GM21528 (cell line): Measurements from ENCODE around the gene BMP7.
"Not testable (repeated sequence)": the region's sequence is repeated elsewhere in the genome, so short reads cannot be mapped to it uniquely, and the experiment has no call there.

Source experiments
- ATAC-seq: cut with Tn5 transposase; IDR thresholded peaks from one replicate; pipeline ENCODE4 v1.9.1; 2021; ENCODE audit warnings: mild to moderate bottlenecking, moderate library complexity; ENCODE audit not compliant: unreplicated experiment, low FRiP score

BMP7 gene

DNA sequence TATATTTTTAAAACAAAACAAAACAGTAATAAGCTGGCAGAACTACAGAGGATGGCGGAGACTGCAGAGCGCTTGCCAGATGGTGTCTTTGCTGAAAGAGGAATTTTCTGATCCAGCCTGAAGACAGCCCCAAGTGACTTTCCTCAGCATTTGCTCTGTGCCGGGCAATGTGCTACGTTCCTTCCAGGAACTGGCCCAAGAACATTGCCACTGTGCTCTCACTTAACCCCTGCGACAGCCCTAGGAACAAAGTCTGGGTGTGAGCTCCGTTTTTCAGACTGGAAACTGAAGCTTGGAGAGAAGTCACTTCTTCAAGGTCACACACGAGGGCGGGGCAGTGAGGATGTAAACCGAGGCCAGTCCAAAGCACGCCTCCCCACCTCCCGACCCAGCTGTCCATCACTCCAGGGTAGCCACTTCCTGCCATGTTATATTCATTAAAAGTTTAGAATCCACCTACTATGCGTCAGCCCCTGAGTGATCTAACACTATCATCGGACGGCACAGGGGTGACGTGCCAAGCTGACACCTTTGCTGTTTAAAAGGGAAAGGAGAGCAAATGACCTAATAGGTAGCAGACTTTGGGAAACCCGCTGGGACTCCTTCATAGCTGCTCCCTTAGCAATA is 22.3 kb upstream of the BMP7 start:
- no peak for ATAC-seq

DNA sequence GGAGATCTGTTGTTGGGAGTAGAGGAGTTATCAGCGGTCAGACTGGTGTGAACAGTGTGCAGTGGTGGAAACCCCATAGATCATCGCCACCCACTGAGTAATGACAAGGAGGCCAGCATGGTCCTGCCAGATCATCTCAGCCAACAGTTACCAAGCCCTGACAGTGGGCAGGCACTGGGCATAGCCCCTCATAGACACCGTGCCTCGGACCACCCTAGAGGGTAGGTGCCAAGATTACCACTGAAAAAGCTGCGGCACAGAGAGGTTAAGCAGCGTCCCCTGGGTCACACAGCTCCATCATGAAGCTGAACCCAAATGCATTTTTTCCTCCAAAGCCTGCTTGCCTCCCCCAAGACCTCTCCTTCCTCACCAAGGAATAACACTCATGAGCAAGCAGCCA is 21.5 kb upstream of the BMP7 start:
- no peak for ATAC-seq

DNA sequence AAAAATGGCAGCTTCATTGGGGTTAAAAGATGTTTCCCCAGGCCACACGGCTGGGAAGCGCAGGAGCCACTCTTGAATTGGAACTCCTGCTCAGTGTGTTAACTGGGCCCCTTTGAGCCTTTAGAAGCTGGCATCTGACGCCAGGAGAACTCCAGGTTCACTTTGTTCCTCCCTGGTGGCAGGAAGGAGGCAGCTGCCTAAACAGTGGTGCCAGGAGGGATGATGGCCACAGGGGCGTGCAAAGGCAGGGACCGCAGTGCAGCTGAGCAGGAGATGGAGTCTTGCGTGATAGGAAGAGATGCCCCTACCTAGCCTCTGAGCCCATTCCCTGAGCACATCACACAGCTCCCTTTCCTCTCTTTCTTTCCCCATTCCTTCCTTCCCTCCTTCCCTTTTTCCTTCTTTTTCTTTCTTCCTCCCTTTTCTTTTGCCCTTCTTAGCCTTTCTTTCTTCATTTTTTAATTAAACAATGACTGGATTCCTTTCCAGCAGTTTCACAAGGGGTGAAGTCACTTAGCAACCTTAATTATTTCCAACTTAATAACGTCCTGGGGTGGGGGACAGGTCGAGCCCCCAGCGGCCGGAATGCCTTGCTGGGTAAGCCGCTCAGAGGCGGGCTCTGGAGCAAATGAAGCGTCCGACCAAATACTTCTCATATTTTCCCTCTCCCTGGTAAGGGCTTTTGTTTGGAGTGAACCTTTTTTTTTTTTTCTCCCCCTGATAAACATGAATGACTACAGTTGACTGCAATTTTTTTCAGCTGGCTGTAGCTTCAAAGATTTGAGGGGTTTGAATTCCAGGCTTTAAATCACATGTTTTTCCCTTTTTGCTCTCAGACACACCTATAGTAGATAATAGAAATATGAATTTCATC is 20.8 kb upstream of the BMP7 start:
- no peak for ATAC-seq

DNA sequence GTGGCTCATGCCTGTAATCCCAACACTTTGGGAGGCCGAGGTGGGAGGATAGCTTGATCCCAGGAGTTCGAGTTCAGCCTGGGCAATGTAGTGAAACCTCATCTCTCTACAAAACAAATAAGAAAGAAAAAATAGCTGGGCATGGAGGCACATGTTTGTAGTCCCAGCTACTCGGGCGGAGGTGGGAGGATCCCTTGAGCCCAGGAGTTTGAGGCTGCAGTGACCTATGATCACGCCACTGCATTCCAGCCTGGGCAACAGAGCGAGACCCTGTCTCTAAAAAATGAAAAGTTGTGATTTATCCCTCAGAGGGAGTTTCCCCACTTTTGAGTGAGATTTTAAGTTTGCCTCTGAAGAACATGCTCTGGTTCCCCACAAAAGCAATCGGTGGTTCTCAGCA is 17.4 kb upstream of the BMP7 start:
- ATAC-seq, result no peak

DNA sequence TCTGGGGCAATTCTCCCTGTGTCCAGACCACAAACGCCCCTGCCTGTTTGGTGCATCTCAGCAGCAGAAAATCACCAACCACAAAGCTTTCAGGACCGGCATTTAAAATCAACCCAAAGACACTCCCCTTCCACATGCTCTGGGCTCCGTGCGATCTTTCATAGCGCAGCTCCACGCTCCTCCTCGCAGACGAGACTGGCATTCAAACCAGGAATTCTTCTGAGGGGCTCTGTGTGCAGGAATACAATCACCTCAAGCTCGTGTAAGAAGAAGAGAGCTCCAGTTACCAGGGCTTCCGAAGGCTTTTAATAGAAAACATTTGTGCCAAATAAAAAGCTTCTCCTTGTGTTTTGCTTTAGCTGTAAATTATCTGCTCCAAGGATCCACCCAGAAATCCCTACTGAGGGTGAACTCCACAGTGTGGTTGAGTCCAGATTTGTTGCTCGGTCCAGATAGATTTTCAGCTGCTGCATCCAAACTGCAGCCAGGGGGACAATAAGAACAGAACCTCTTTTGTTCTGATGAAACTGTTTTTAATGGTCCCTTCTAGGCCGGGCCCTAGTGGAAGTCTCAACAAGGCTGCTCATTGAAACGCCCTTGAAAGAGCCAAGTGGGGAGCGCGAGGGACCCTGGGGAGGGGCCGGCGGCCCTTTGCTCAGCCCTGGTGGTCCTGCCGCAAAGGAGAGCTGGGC is 16.4 kb upstream of the BMP7 start:
- ATAC-seq, result no peak

DNA sequence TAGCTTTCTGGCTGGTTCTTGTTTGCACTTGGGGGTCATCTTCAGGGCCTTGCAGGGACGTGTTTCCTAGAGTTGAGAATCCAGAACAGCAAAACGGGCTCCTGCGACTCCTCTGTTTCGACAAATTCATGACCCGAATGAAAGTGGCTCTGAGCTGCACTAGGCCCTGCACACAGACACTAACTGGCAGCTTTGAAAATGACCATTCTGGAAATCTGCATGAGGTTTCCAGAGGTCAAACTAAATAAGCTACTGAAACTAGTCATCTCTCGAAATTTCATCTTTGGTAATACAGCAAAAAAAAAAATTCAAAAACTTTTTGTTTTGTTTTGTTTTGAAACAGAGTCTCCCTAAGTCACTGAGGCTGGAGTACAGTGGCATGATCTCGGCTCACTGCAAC is 15.5 kb upstream of the BMP7 start:
- no peak for ATAC-seq

DNA sequence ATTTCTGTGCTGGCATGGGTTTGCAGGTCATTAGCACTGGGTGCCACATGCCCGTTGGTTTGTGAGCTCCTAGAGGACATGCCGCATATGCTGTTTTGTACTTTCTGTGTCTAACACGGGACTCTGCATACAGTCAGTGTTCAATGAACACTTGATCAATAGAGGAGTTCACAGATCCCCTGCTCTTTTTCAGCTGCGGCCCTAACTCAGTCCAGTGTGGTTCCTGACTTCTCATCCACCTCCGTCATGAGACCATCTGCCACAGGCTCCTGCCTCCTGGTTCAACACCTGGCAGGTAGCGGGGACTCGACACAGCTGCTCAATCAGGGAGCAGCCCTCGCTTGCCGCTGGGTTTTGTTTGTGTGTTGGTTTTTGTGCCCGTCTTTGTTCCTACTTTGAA is 13.8 kb upstream of the BMP7 start:
- no peak for ATAC-seq

DNA sequence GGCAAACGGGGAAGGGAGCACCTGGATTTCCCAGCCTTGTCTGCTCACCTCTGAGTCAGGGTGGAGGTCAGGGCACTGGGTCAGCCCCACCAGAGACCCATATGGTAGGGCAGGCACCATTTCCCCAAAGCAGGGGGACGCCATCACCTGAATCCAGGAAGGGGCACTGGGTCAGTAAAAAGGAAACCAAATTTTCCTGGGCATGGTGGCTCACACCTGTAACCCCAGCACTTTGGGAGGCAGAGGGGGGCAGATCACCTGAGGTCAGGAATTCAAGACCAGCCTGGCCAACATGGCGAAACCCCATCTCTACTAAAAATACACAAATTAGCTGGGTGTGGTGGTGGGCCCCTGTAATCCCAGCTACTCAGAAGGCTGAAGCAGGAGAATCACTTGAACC is 13.1 kb upstream of the BMP7 start:
- not testable (repeated sequence) for ATAC-seq

DNA sequence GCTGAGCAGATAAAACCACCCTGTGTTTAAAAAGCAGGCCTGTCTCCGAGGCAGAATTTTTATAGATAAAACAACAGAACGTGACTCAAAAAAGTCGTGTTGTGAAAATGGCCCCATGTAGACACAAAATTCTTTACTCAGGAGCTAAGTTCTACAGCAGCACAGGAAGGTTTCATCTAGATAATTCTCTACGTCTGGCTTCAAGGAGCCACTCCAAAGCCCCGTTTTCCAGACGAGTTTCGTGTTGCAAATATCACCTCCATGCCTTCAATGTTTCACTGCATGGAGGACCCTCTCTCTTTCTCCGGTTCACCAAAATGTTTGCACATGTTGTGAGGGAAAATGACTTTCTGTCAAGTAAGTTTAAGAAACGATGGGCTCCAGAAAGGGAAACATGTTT is 12.0 kb upstream of the BMP7 start:
- no peak for ATAC-seq

DNA sequence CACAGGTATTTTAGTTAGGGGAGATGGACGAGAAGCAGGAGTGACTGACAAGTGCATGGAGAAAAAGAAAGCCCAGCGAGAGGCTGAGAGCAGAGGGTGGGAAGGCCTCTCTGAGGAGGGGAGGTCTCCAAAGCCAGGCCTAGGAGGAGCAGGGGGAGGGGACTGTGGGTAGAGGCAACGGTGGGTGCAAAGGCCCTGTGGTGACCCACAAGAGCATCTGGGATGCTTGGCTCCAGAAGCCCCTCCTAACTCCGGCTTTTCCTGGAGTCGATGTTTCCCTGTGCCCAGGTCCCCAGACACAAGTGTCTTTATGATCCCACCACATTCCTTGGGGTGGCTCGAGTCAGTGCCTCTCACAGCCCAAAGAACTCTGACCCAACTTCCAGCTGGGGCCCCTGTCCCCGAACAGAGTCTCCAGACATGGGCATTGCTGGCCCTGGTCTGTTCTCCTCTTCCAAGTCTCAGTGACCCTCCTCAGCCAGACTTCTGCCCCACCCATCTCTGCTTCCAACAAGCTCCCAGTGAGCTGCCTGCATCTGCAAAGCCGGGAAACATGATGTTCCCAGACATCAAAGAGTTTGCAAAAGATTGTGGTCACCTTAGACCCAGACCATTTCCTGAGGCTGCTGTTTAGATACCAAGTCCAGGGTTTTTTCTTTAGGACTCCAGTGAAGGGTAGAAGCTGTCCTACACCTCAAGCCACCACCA is 11.1 kb upstream of the BMP7 start:
- ATAC-seq, result no peak

DNA sequence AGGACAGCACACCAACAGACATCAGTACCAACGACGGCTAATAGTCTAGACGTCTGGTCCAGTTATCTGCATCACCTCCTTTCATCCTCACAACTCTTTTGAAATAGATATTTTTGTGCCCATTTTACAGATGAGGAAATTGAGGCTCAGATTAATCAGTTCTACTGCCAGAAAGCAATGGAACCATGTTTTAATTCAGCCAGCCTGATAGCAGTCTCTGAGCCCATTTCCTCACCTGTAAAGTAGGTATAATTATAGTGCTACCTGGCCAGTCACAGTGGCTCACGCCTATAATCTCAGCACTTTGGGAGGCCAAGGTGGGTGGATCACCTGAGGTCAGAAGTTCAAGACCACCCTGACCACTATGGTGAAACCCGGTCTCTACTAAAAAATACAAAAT is 9.8 kb upstream of the BMP7 start:
- no peak for ATAC-seq

DNA sequence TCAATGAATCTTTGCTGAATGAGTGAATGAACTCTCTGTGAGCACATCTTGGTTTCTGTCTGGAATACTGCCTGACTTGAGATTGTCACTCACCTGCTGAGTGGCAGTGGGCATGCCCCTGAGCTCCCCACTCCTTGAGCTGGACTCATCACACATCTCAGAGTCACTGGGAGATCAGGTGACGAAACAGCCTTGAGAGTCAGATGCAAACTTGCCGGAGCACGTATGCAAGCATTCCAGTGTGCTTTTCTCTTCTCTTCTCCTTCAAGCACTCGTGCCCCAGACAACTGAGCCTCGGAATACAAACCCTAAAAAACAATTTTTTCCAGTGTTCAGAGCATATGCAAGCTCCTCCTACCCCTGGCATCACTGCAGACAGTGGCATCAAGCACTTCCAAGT is 9.4 kb upstream of the BMP7 start:
- no peak for ATAC-seq

DNA sequence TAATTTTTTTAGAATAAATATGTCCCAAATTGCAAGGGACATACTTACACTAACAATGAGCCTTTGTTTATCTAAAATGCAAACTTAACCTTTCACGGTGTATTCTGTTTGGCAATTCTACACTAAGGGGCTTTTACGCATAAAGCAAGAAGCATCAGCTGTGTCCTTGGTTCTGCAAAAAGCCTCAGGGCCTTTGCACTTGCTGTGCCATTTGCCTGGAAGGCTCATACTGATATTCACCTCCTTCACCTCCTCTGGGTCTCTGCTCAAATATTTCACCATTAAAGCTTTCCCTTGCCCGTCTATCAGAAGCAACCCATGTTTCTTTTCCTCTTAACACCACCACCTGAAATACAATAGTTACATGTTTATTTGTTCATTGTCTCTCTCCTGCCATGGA is 8.9 kb upstream of the BMP7 start:
- no peak for ATAC-seq

DNA sequence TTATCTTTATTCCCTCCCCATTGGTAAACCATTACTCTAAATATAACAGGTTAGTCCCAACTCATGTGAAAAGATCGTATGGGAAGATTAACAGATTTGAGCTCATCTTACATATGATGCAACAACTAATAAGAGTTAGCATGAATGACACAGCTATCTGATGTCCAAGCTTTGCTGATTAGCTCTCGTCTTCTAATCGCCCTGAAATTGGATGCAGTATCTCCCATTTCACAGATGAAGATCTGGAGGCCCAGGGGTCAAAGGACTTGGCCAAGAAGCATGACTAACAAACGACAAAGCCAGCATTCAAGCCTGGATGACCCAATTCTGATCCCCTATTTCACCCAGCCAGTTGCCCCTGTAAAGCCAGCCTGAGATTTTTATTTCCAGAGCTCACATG is 8.4 kb upstream of the BMP7 start:
- ATAC-seq, result no peak

DNA sequence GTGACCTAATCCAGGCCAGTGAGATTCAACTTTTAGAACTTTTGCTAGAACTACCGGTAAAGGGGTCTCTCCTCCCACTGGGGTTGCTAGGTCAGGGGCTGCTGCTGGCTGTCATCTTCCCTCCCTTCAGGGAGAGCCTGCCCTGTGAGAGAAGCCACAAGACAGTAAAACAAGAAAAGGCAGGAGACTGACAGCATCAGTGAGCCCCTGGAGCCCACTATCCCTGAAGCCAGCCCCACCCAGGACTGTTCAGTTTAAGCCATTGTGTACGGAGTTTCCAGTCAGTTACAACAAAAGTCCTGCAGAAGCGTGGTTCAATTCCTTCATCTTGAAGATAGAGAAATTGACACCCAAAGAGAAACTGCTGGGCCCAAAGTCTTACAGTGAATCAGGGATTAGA is 7.9 kb upstream of the BMP7 start:
- no peak for ATAC-seq

DNA sequence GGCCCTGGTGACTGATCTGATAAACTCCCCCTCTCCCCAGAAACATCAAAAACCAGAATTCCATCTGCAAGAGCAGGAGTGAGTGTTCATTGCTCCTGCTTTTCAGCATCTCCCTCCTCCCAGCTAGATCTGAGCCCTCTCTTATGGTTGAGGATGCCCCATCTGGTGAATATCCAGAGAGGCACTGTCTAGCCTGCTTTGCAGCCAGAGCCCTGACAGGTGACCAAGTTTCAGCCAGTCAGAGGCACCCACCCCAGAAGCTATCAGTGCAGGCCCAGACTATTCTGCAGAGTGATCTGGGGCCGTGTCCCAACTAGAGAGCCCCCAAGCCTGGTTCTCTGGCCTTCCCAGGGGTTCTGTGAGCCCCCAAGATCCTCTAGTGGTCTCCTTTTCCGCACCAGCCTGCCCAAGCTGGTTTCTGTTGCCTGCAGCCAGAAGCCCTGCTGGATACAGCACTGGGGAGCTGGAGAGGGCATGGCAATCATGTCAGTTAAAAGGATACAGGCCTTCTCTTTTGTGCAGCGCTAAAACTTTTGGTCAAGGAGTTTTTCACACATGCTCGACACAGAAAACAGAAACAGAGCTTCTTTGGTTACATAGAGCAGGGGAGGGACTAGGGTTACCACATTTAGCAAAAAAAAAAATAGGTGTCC is 6.6 kb upstream of the BMP7 start:
- ATAC-seq, result no peak

DNA sequence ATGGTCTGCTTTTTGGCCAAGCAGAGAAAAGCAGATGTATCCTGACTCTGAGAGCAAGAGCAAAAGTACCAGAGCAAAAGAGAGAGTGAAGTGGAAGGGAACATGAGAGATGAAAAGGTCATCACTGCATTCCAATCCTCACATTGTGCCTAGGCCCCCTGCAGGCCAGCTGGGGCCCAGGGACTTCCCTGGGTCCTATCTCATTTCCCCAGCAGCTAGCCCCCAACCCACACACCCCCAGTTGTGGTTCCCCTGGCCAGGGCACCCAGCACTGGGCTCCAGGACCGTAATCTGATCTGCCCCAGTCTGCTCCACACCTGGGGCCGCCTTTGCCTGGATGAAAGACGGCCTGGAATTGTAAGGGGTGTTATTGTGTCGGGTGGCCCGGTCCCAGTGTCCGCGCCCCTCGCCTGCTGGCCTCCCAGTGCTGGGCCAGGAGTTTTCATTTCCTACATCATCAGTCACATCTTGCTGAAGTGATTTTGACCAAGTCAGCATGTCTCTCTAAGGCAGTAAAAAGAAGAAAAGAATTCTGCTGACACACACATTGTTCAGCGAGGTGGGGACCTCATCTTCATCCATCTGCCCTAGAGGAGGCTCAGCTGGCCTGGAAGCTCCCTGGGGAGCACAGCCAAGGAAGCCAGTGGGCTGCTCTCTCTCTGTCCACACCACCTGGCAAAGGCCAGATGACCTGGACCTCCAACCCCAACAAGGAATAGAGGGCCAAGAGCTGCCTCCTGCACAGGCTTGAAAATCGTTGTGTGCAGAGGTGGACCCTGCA is 4.0 kb upstream of the BMP7 start:
- ATAC-seq, result no peak

DNA sequence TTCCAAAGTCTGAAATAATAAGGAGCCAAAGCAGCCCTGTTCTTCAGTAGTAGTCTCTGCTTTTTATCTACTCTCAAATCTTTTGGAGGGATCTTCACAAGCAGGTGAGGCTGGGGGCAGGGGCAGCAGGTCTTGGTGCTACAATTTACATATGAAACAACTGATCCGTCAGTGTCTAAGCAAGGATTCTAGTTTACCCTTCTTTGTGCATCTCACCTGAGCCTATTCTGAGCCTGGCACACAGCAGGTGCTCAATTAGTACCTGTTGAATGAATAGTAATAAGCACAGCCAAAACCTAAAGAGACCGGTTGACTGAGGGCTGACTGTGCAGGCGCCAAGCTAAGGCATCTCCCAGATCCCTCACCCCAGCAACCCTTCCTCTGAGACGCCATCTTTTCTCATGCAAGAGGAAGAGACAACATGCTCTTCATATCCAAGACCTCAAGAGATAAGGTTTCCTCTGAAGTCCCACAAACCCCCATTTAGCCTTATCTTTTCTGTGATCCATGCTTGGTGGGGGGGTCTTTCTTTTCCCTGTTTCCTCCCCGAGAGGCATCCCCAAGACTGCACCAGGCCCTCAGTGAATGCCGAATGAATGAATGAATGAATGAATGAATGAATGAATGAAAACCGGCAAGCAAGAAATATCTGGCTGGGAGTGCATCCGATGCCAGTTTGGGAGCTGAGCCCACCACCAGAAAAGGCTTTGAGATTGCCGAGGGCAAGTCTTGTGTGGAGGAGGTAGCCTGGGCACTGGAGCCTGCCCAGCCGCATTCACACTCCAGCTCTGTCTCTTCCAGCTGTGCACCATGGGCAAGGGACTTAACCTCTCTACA is 2.9 kb upstream of the BMP7 start:
- no peak for ATAC-seq
